Pancreas (tissue), 10 donors: ENCODE measurements around the gene KAT6B. TPM values are rescaled to one million over a fixed set of nuclear protein-coding genes. Genes with fewer than 3 reads are reported as not detected.
A peak's percentile ranks its signal among the peaks of the same experiment; 100 is the strongest.

Source experiments
- ATAC-seq, 4 donors: fragments of 200-7000 bp; cut with Tn5 transposase; one replicate each; pipeline versions ENCODE4 v1.8.0 to v1.9.1; 2020; ENCODE audit warnings: mild to moderate bottlenecking in 4 of 4, moderate library complexity in 4 of 4
- DNase-seq, 6 donors: peaks; one replicate each; pipeline ENCODE4 v3.0.0-alpha.2; 2020
- FAIRE-seq: peaks from 2 replicates; lab custom pipeline; 2012; peaks lifted over from hg19 to GRCh38; lab: Jason Lieb, UNC
- H3K27ac ChIP-seq, 4 donors: fragments of 200-600 bp; sonication (generic); 1 replicate in 3 of 4; 2 replicates in 1 of 4; pipeline versions ENCODE4 v1.5.0 to v1.8.0; 2020
- H3K27me3 ChIP-seq, 4 donors: fragments of 200-600 bp; one replicate each; pipeline ENCODE4 v1.8.0; 2021
- H3K36me3 ChIP-seq, 3 donors: fragments of 200-600 bp; sonication (generic) in 1 of 3; one replicate each; pipeline versions ENCODE4 v1.5.0 to v1.8.0; 2020 to 2021
- H3K4me1 ChIP-seq, 3 donors: fragments of 200-600 bp; one replicate each; pipeline ENCODE4 v1.8.0; 2021
- H3K4me3 ChIP-seq, 4 donors: fragments of 200-600 bp; sonication (generic) in 2 of 4; one replicate each; pipeline versions ENCODE4 v1.5.0 to v1.8.0; 2020 to 2021
- H3K9me3 ChIP-seq, 4 donors: fragments of 200-600 bp; one replicate each; pipeline ENCODE4 v1.8.0; 2021
- CTCF ChIP-seq, 4 donors: fragments of 200-600 bp; sonication (generic) in 3 of 4; IDR thresholded peaks; one replicate each; pipeline versions ENCODE4 v1.5.0 to v1.8.0; 2021; ENCODE audit warnings: antibody characterized with exemption in 4 of 4
- WGBS, 2 donors: extraction: QIAGEN DNeasy Blood & Tissue Kit; methylation state at CpG; one replicate each; pipeline ENCODE4 v1.1.7; 2013; 5-methylcytosine and 5-hydroxymethylcytosine counted together
- intact Hi-C, 3 donors: fragments of 100-400 bp; cut with DNase I; formaldehyde crosslinking; loops; one replicate each; pipeline versions ENCODE4 v1.11.1 to v1.14.2; 2022
- polyA plus RNA-seq, 2 donors: library from polyadenylated mRNA; stranded (reverse); fragments of 200-250 nt; gene quantifications; one replicate each; pipeline ENCODE4 v1.2.3, GENCODE V29; 2013
- total RNA-seq, 6 donors: library from RNA; stranded (reverse); fragmentation: NEBNext Ultra II Directional in 4 of 6; extraction: Animal tissue kit (Norgen Biotek cat#: 25700) in 4 of 6; gene quantifications; one replicate each; pipeline versions ENCODE4 v1.2.1 to v1.2.4, GENCODE V29; 2021 to 2023
- donor health status: healthy with polysubstance abuse.
- donor health status: DM: no; HTN: no; CAD: no; lungs with moderate emphysema.
- donor health status: DM: no; HTN: no; CAD: no.
- donor health status: control.
- donor health status: control.
- donor health status: Bipolar disorder and iron deficiency.
- donor health status: DM: yes; HTN: yes; CAD: no.
- donor health status: DM: no; HTN: no; CAD: no.
- donor health status: DM: no; HTN: no; CAD: no.
- donor health status: DM: yes; HTN: yes; CAD: no.

KAT6B gene
- total and polyA plus RNA-seq, 8 donors = 7.6 to 28.6 (median 18.1) TPM

- Histone ChIP-seq H3K4me1 (no peaks in the 10 kb centered on the region), H3K9me3 (no peaks in the 10 kb centered on the region), H3K27me3 (no peaks in the 10 kb centered on the region), H3K36me3 (no peaks in the 10 kb centered on the region), H3K27ac (no peak overlapping the region), H3K4me3 (no peak overlapping the region)
- FAIRE-seq = no peak
- intact Hi-C loops = no loop called here
- no peak for DNase-seq
- ATAC-seq = no peak
- no peak for TF ChIP-seq CTCF (IDR thresholded peaks at IDR 0.05)
These were observed 11.6 kb upstream of the KAT6B start for GRCh38 chr10:74814797-74815196.

- no peak overlapping the region for H3K27ac ChIP-seq
- ATAC-seq (no peak), FAIRE-seq (no peak), DNase-seq (no peak)
- H3K36me3 ChIP-seq = no peaks in the 10 kb centered on the region
- no peak overlapping the region for H3K4me3 ChIP-seq
- no peak for TF ChIP-seq CTCF (IDR thresholded peaks at IDR 0.05)
- H3K4me1 ChIP-seq = peaks cover 7 to 8% (median 8%) of the 10 kb centered on the region in 3 donors
- H3K9me3 ChIP-seq = no peaks in the 10 kb centered on the region
- 93 to 95% methylated on average over 4 of the region's 4 CpGs for WGBS, 2 donors
- intact Hi-C loops = no loop called here
- no peaks in the 10 kb centered on the region for H3K27me3 ChIP-seq
These were observed 9.4 kb upstream of the KAT6B start for GRCh38 chr10:74816824-74817498.

GRCh38 chr10:74821501-74821900 is 4.9 kb upstream of the KAT6B start:
- FAIRE-seq (no peak), DNase-seq (peak in 5 of 6 donors; percentile 19 to 56 (median 40)), ATAC-seq (no peak)
- WGBS, 2 donors = 9% methylated on average over 3 of the region's 3 CpGs
- Histone ChIP-seq H3K36me3 (no peaks in the 10 kb centered on the region), H3K4me3 (no peak overlapping the region), H3K4me1 (peaks cover 25% of the 10 kb centered on the region in 3 donors), H3K9me3 (no peaks in the 10 kb centered on the region), H3K27ac (peak overlapping the region in 2 of 4 donors; percentile 4 to 25), H3K27me3 (no peaks in the 10 kb centered on the region)
- intact Hi-C loops = no loop called here
- TF ChIP-seq CTCF (IDR thresholded peaks at IDR 0.05) = no peak

GRCh38 chr10:74822101-74822500 is 4.3 kb upstream of the KAT6B start:
- ATAC-seq (no peak), DNase-seq (no peak), FAIRE-seq (no peak)
- peak overlapping the region in 3 of 4 donors; percentile 4 to 34 (median 25) for H3K27ac ChIP-seq
- intact Hi-C loops = no loop called here
- peaks cover 25% of the 10 kb centered on the region in 3 donors for H3K4me1 ChIP-seq
- no peaks in the 10 kb centered on the region for H3K36me3 ChIP-seq
- H3K9me3 ChIP-seq = no peaks in the 10 kb centered on the region
- 12 to 14% methylated on average over 2 of the region's 2 CpGs for WGBS, 2 donors
- no peaks in the 10 kb centered on the region for H3K27me3 ChIP-seq
- TF ChIP-seq CTCF (IDR thresholded peaks at IDR 0.05) = no peak
- no peak overlapping the region for H3K4me3 ChIP-seq

GRCh38 chr10:74822521-74823089 is 3.8 kb upstream of the KAT6B start:
- Histone ChIP-seq H3K9me3 (no peaks in the 10 kb centered on the region), H3K4me1 (peaks cover 25 to 28% (median 25%) of the 10 kb centered on the region in 3 donors), H3K4me3 (no peak overlapping the region), H3K27me3 (no peaks in the 10 kb centered on the region), H3K27ac (peak overlapping the region in 2 of 4 donors; percentile 25 to 34), H3K36me3 (no peaks in the 10 kb centered on the region)
- 53 to 60% methylated on average over 3 of the region's 3 CpGs for WGBS, 2 donors
- ATAC-seq = no peak
- no peak for TF ChIP-seq CTCF (IDR thresholded peaks at IDR 0.05)
- intact Hi-C loops = no loop called here
- DNase-seq = no peak
- no peak for FAIRE-seq
